ENCODE data around the gene HOPX. TPM values are rescaled to one million over a fixed set of nuclear protein-coding genes. Genes with fewer than 3 reads are reported as not detected.
"Not testable (repeated sequence)": the region's sequence is repeated elsewhere in the genome, so short reads cannot be mapped to it uniquely, and the experiment has no call there.

HOPX gene
- total RNA-seq, 1 donor from 2014 or later = 2.6 TPM

DNA sequence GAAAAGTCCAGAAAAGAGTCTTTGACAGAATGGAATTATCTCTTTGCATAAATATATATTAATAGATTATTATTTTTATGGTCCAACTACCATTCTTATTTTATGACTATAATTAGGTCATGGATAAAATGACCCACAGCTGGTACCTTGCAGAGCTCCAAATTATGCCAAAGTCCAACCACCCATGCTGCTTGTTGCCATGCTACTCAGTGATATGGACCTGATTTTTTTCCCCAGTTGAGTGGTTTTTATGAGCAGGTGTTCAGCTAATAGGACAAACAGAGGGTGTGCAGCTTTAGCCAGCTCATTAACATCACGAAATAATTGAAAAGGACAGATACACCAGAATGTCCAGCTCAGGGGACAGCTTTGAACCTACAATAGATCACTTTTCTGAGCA lies 9.7 kb downstream of the HOPX start:
- Histone ChIP-seq H3K36me3 (no peaks in the 10 kb centered on the region), H2AFZ (replicated peaks) (no peak overlapping the region), H3K27ac (no peak overlapping the region), H3K4me3 (no peak overlapping the region), H3K9ac (no peak overlapping the region), H3K79me2 (ENCODE audit: low read depth) (no peaks in the 10 kb centered on the region), H3K27me3 (no peaks in the 10 kb centered on the region), H3K4me2 (no peak overlapping the region), H3K4me1 (no peaks in the 10 kb centered on the region), H3F3A (ENCODE audit: low read depth) (no peaks in the 10 kb centered on the region), H3K9me3 (ENCODE audit: low read depth) (no peaks in the 10 kb centered on the region), H4K20me1 (ENCODE audit: low read depth) (no peaks in the 10 kb centered on the region)
- TF ChIP-seq EZH2 (IDR thresholded peaks at IDR 0.05) (no peak), EZH2phosphoT487 (IDR thresholded peaks at IDR 0.05) (no peak)
- Mint-ChIP-seq H3K27me3 (ENCODE audit: insufficient read depth, low read depth) (no peaks in the 10 kb centered on the region), H3K4me3 (no peak overlapping the region), H3K9me3 (no peaks in the 10 kb centered on the region), H3K4me1 (no peaks in the 10 kb centered on the region), H3K27ac (no peak overlapping the region), H3K36me3 (no peaks in the 10 kb centered on the region)
- no peak for DNase-seq (ENCODE audit: low spot score)

DNA sequence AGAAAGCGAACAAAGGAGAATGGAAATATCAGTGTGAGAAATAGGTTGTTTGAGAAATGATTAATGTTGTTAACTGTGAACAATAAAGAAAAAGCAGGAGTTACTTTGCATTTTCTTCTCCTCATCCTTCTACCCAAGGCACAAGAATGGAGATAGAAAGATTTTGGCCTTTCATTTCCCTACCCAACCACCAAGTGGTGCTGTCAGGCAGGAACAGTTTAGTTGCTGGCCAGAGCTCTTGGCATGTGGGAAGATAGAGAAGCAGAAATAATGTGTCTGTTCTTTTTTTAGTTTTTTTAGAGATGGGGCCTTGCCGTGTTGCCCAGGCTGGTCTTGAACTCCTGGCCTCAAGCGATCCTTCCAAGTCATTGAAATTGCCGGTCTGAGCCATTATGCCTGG lies 12.8 kb downstream of the HOPX start:
- Histone ChIP-seq H3K4me3 (no peak overlapping the region), H3K4me1 (no peaks in the 10 kb centered on the region), H3F3A (ENCODE audit: low read depth) (no peaks in the 10 kb centered on the region), H3K9me3 (ENCODE audit: low read depth) (no peaks in the 10 kb centered on the region), H3K9ac (no peak overlapping the region), H4K20me1 (ENCODE audit: low read depth) (no peaks in the 10 kb centered on the region), H3K4me2 (no peak overlapping the region), H3K79me2 (ENCODE audit: low read depth) (no peaks in the 10 kb centered on the region), H3K36me3 (no peaks in the 10 kb centered on the region), H3K27me3 (peaks cover 5% of the 10 kb centered on the region), H3K27ac (no peak overlapping the region), H2AFZ (replicated peaks) (no peak overlapping the region)
- Mint-ChIP-seq H3K27ac (no peak overlapping the region), H3K4me3 (no peak overlapping the region), H3K27me3 (ENCODE audit: insufficient read depth, low read depth) (no peaks in the 10 kb centered on the region), H3K9me3 (no peaks in the 10 kb centered on the region), H3K4me1 (no peaks in the 10 kb centered on the region), H3K36me3 (no peaks in the 10 kb centered on the region)
- TF ChIP-seq EZH2phosphoT487 (IDR thresholded peaks at IDR 0.05) = no peak
- TF ChIP-seq, protein P1, sequence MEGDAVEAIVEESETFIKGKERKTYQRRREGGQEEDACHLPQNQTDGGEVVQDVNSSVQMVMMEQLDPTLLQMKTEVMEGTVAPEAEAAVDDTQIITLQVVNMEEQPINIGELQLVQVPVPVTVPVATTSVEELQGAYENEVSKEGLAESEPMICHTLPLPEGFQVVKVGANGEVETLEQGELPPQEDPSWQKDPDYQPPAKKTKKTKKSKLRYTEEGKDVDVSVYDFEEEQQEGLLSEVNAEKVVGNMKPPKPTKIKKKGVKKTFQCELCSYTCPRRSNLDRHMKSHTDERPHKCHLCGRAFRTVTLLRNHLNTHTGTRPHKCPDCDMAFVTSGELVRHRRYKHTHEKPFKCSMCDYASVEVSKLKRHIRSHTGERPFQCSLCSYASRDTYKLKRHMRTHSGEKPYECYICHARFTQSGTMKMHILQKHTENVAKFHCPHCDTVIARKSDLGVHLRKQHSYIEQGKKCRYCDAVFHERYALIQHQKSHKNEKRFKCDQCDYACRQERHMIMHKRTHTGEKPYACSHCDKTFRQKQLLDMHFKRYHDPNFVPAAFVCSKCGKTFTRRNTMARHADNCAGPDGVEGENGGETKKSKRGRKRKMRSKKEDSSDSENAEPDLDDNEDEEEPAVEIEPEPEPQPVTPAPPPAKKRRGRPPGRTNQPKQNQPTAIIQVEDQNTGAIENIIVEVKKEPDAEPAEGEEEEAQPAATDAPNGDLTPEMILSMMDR (IDR thresholded peaks at IDR 0.05) = peak; percentile 69
- TF ChIP-seq EZH2 (IDR thresholded peaks at IDR 0.05) = no peak
- peak; percentile 50 for DNase-seq (ENCODE audit: low spot score)

DNA sequence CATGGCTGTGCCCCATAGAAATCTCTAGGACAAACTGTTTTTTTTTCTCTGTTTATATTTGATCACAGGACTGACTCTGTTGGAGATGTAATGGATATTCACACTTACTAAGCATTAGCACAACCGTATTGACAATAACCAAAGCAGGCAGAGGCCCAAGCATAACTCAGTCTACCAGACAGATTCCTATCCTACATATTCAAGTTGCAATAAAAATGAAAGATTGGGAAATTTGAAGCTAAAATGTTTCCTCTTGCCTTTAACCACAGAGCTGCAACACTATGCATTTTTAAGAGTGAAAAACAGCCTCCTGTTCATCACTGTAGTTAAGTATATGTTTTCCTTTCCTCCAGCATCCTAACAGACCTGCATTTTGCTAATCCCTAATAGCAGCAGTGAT lies 13.7 kb downstream of the HOPX start:
- not testable (repeated sequence) for H3F3A ChIP-seq (ENCODE audit: low read depth); H3K4me1 ChIP-seq; DNase-seq (ENCODE audit: low spot score); H3K79me2 ChIP-seq (ENCODE audit: low read depth); H3K4me3 ChIP-seq; H3K36me3 ChIP-seq; H3K4me1 Mint-ChIP-seq; H3K27ac Mint-ChIP-seq; H2AFZ ChIP-seq (replicated peaks); H3K4me3 Mint-ChIP-seq; H3K9me3 Mint-ChIP-seq; H3K27ac ChIP-seq; H3K9me3 ChIP-seq (ENCODE audit: low read depth); H3K9ac ChIP-seq; H3K27me3 Mint-ChIP-seq (ENCODE audit: insufficient read depth, low read depth); H3K36me3 Mint-ChIP-seq; H3K27me3 ChIP-seq; H4K20me1 ChIP-seq (ENCODE audit: low read depth); H3K4me2 ChIP-seq

DNA sequence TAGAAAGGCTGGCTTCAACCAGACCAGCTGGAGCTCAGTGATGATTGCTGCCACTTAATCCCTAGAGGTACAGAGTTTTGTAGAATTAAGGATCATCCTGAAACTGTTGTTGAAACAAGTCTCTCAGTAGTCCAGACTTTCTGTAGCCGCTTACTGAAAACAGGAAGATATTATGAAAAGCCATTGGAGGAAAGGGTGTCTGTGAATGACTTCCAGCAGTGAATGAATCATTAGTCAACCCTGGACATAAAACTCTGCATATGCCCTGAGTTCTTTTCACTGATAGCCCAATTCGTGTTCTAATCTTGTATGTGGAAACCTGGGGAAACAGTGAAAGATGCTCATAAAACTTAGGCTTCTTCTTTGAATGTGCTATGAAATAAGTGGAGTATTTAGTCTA lies 14.8 kb downstream of the HOPX start:
- Histone ChIP-seq H3K9me3 (ENCODE audit: low read depth) (no peaks in the 10 kb centered on the region), H3K4me1 (peaks cover 6% of the 10 kb centered on the region), H3K79me2 (ENCODE audit: low read depth) (no peaks in the 10 kb centered on the region), H2AFZ (replicated peaks) (no peak overlapping the region), H3K4me3 (no peak overlapping the region), H3F3A (ENCODE audit: low read depth) (no peaks in the 10 kb centered on the region), H4K20me1 (ENCODE audit: low read depth) (no peaks in the 10 kb centered on the region), H3K4me2 (no peak overlapping the region), H3K27ac (no peak overlapping the region), H3K27me3 (peaks cover 13% of the 10 kb centered on the region), H3K9ac (no peak overlapping the region), H3K36me3 (no peaks in the 10 kb centered on the region)
- Mint-ChIP-seq H3K27me3 (ENCODE audit: insufficient read depth, low read depth) (no peaks in the 10 kb centered on the region), H3K27ac (no peak overlapping the region), H3K4me1 (no peaks in the 10 kb centered on the region), H3K9me3 (no peaks in the 10 kb centered on the region), H3K36me3 (no peaks in the 10 kb centered on the region), H3K4me3 (no peak overlapping the region)
- no peak for TF ChIP-seq EZH2 (IDR thresholded peaks at IDR 0.05)
- TF ChIP-seq, protein P1 (IDR thresholded peaks at IDR 0.05) = no peak
- no peak for TF ChIP-seq EZH2phosphoT487 (IDR thresholded peaks at IDR 0.05)
- DNase-seq (ENCODE audit: low spot score) = no peak

Data from neural progenitor cell (in vitro differentiated cells).